ENCODE results near the gene ENOX1. TPM values are rescaled to one million over a fixed set of nuclear protein-coding genes. Genes with fewer than 3 reads are reported as not detected.

Gene ENOX1
- total and polyA plus RNA-seq, 9 donors, result 10.1 to 17.5 (median 12.2) TPM

- peak overlapping the region; percentile 63 for H3K27ac ChIP-seq (ENCODE audit: low read length)
- no CpG with 5 or more reads among the region's 4 CpGs for WGBS (ENCODE audit: insufficient coverage)
Observed at GRCh38 chr13:43687038-43687437, 99.7 kb downstream of the ENOX1 start.

GRCh38 chr13:43686557-43686956 is 100.2 kb downstream of the ENOX1 start:
- Histone ChIP-seq H3K36me3 (ENCODE audit: control insufficient read depth, insufficient read depth, low read length) (no peaks in the 10 kb centered on the region), H3K27me3 (ENCODE audit: control insufficient read depth, insufficient read depth, low read length) (no peaks in the 10 kb centered on the region), H3K4me1 (ENCODE audit: control insufficient read depth, insufficient read depth, low read length) (peaks cover 7% of the 10 kb centered on the region), H3K27ac (ENCODE audit: low read length) (peak overlapping the region; percentile 63), H3K9me3 (replicated peaks; ENCODE audit: control insufficient read depth, low read depth, low read length) (no peaks in the 10 kb centered on the region), H3K4me3 (ENCODE audit: low read length) (no peak overlapping the region)
- peak; percentile 95 for DNase-seq
- WGBS (ENCODE audit: insufficient coverage), result 4% methylated on average over 2 of the region's 3 CpGs

More at GRCh38 chr13:43687038-43687437, 99.7 kb downstream of the ENOX1 start:
- Histone ChIP-seq H3K36me3 (ENCODE audit: control insufficient read depth, insufficient read depth, low read length) (no peaks in the 10 kb centered on the region), H3K27me3 (ENCODE audit: control insufficient read depth, insufficient read depth, low read length) (no peaks in the 10 kb centered on the region), H3K9me3 (replicated peaks; ENCODE audit: control insufficient read depth, low read depth, low read length) (no peaks in the 10 kb centered on the region), H3K4me3 (ENCODE audit: low read length) (no peak overlapping the region), H3K4me1 (ENCODE audit: control insufficient read depth, insufficient read depth, low read length) (peaks cover 7% of the 10 kb centered on the region)
- DNase-seq, result no peak

- H3K36me3 ChIP-seq (ENCODE audit: control insufficient read depth, insufficient read depth, low read length), result no peaks in the 10 kb centered on the region
- H3K9me3 ChIP-seq (replicated peaks; ENCODE audit: control insufficient read depth, low read depth, low read length), result no peaks in the 10 kb centered on the region
- peaks cover 7% of the 10 kb centered on the region for H3K4me1 ChIP-seq (ENCODE audit: control insufficient read depth, insufficient read depth, low read length)
- WGBS (ENCODE audit: insufficient coverage), result 87% methylated on average over 7 of the region's 9 CpGs
- H3K4me3 ChIP-seq (ENCODE audit: low read length), result no peak overlapping the region
- peak overlapping the region; percentile 10 for H3K27ac ChIP-seq (ENCODE audit: low read length)
- no peaks in the 10 kb centered on the region for H3K27me3 ChIP-seq (ENCODE audit: control insufficient read depth, insufficient read depth, low read length)
- DNase-seq, result peak; percentile 40
Observed at GRCh38 chr13:43684963-43685725, 101.6 kb downstream of the ENOX1 start.

- no CpG with 5 or more reads among the region's 2 CpGs for WGBS (ENCODE audit: insufficient coverage)
- H3K27me3 ChIP-seq (ENCODE audit: control insufficient read depth, insufficient read depth, low read length), result no peaks in the 10 kb centered on the region
- H3K9me3 ChIP-seq (replicated peaks; ENCODE audit: control insufficient read depth, low read depth, low read length), result no peaks in the 10 kb centered on the region
- no peak overlapping the region for H3K4me3 ChIP-seq (ENCODE audit: low read length)
- peak; percentile 60 for DNase-seq
- H3K4me1 ChIP-seq (ENCODE audit: control insufficient read depth, insufficient read depth, low read length), result peaks cover 7% of the 10 kb centered on the region
- H3K27ac ChIP-seq (ENCODE audit: low read length), result no peak overlapping the region
- no peaks in the 10 kb centered on the region for H3K36me3 ChIP-seq (ENCODE audit: control insufficient read depth, insufficient read depth, low read length)
Observed at GRCh38 chr13:43682701-43683100, 104.1 kb downstream of the ENOX1 start.

- Histone ChIP-seq H3K27me3 (ENCODE audit: control insufficient read depth, insufficient read depth, low read length) (no peaks in the 10 kb centered on the region), H3K9me3 (replicated peaks; ENCODE audit: control insufficient read depth, low read depth, low read length) (no peaks in the 10 kb centered on the region), H3K4me1 (ENCODE audit: control insufficient read depth, insufficient read depth, low read length) (no peaks in the 10 kb centered on the region), H3K27ac (ENCODE audit: low read length) (no peak overlapping the region), H3K4me3 (ENCODE audit: low read length) (no peak overlapping the region), H3K36me3 (ENCODE audit: control insufficient read depth, insufficient read depth, low read length) (no peaks in the 10 kb centered on the region)
- no CpG with 5 or more reads among the region's 1 CpG for WGBS (ENCODE audit: insufficient coverage)
- DNase-seq, result no peak
Observed at GRCh38 chr13:43676320-43676719, 110.5 kb downstream of the ENOX1 start.

- Histone ChIP-seq H3K9me3 (replicated peaks; ENCODE audit: control insufficient read depth, low read depth, low read length) (no peaks in the 10 kb centered on the region), H3K4me3 (ENCODE audit: low read length) (no peak overlapping the region), H3K36me3 (ENCODE audit: control insufficient read depth, insufficient read depth, low read length) (no peaks in the 10 kb centered on the region), H3K27ac (ENCODE audit: low read length) (no peak overlapping the region), H3K4me1 (ENCODE audit: control insufficient read depth, insufficient read depth, low read length) (no peaks in the 10 kb centered on the region), H3K27me3 (ENCODE audit: control insufficient read depth, insufficient read depth, low read length) (no peaks in the 10 kb centered on the region)
- no CpG with 5 or more reads among the region's 6 CpGs for WGBS (ENCODE audit: insufficient coverage)
- no peak for DNase-seq
Observed at GRCh38 chr13:43675577-43675976, 111.2 kb downstream of the ENOX1 start.

- WGBS (ENCODE audit: insufficient coverage), result no CpG with 5 or more reads among the region's 3 CpGs
- DNase-seq, result no peak
- no peak overlapping the region for H3K27ac ChIP-seq (ENCODE audit: low read length)
Observed at GRCh38 chr13:43669964-43670363, 116.8 kb downstream of the ENOX1 start.

GRCh38 chr13:43669101-43669500 is 117.7 kb downstream of the ENOX1 start:
- peaks cover 3% of the 10 kb centered on the region for H3K4me1 ChIP-seq (ENCODE audit: control insufficient read depth, insufficient read depth, low read length)
- H3K27me3 ChIP-seq (ENCODE audit: control insufficient read depth, insufficient read depth, low read length), result no peaks in the 10 kb centered on the region
- WGBS (ENCODE audit: insufficient coverage), result no CpG with 5 or more reads among the region's 1 CpG
- DNase-seq, result no peak
- no peak overlapping the region for H3K4me3 ChIP-seq (ENCODE audit: low read length)
- no peak overlapping the region for H3K27ac ChIP-seq (ENCODE audit: low read length)
- H3K9me3 ChIP-seq (replicated peaks; ENCODE audit: control insufficient read depth, low read depth, low read length), result no peaks in the 10 kb centered on the region
- H3K36me3 ChIP-seq (ENCODE audit: control insufficient read depth, insufficient read depth, low read length), result no peaks in the 10 kb centered on the region

More at GRCh38 chr13:43669964-43670363, 116.8 kb downstream of the ENOX1 start:
- no peaks in the 10 kb centered on the region for H3K27me3 ChIP-seq (ENCODE audit: control insufficient read depth, insufficient read depth, low read length)
- peaks cover under 1% of the 10 kb centered on the region for H3K4me1 ChIP-seq (ENCODE audit: control insufficient read depth, insufficient read depth, low read length)
- no peak overlapping the region for H3K4me3 ChIP-seq (ENCODE audit: low read length)
- no peaks in the 10 kb centered on the region for H3K36me3 ChIP-seq (ENCODE audit: control insufficient read depth, insufficient read depth, low read length)
- no peaks in the 10 kb centered on the region for H3K9me3 ChIP-seq (replicated peaks; ENCODE audit: control insufficient read depth, low read depth, low read length)

GRCh38 chr13:43666403-43666802 is 120.4 kb downstream of the ENOX1 start:
- no peak for DNase-seq
- no peaks in the 10 kb centered on the region for H3K36me3 ChIP-seq (ENCODE audit: control insufficient read depth, insufficient read depth, low read length)
- WGBS (ENCODE audit: insufficient coverage), result no CpG with 5 or more reads among the region's 2 CpGs
- no peak overlapping the region for H3K27ac ChIP-seq (ENCODE audit: low read length)
- H3K27me3 ChIP-seq (ENCODE audit: control insufficient read depth, insufficient read depth, low read length), result no peaks in the 10 kb centered on the region
- H3K4me1 ChIP-seq (ENCODE audit: control insufficient read depth, insufficient read depth, low read length), result peaks cover 6% of the 10 kb centered on the region
- H3K9me3 ChIP-seq (replicated peaks; ENCODE audit: control insufficient read depth, low read depth, low read length), result no peaks in the 10 kb centered on the region
- H3K4me3 ChIP-seq (ENCODE audit: low read length), result no peak overlapping the region

- DNase-seq, result no peak
- Histone ChIP-seq H3K4me3 (ENCODE audit: low read length) (no peak overlapping the region), H3K4me1 (ENCODE audit: control insufficient read depth, insufficient read depth, low read length) (peaks cover 6% of the 10 kb centered on the region), H3K9me3 (replicated peaks; ENCODE audit: control insufficient read depth, low read depth, low read length) (no peaks in the 10 kb centered on the region), H3K27me3 (ENCODE audit: control insufficient read depth, insufficient read depth, low read length) (no peaks in the 10 kb centered on the region), H3K27ac (ENCODE audit: low read length) (no peak overlapping the region), H3K36me3 (ENCODE audit: control insufficient read depth, insufficient read depth, low read length) (no peaks in the 10 kb centered on the region)
- 67% methylated on average over 2 of the region's 6 CpGs for WGBS (ENCODE audit: insufficient coverage)
Observed at GRCh38 chr13:43665388-43665787, 121.4 kb downstream of the ENOX1 start.

Data from muscle of leg (tissue), 11 donors.